Ureter (tissue), 1 donor: ENCODE measurements around the gene CSH2. TPM values are rescaled to one million over a fixed set of nuclear protein-coding genes. Genes with fewer than 3 reads are reported as not detected.
"Not testable (repeated sequence)": the region's sequence is repeated elsewhere in the genome, so short reads cannot be mapped to it uniquely, and the experiment has no call there.

ENCODE experiments used
- DNase-seq: peaks from one replicate; pipeline ENCODE4 v3.0.0-alpha.2; 2020; ENCODE audit warnings: low spot score
- total RNA-seq: library from RNA; stranded (reverse); gene quantifications from one replicate; pipeline ENCODE4 v1.2.4, GENCODE V29; 2023
- donor health status: DM: yes; HTN: yes; CAD: no.

CSH2 gene
- not detected for total RNA-seq

- DNase-seq: not testable (repeated sequence)
Observed at GRCh38 chr17:63873577-63873976, at the start of gene CSH2. Gene CSH2, minus strand, starts transcription at chr17:63873677. Its CDS starts 63 bp downstream, at chr17:63873614.

DNA sequence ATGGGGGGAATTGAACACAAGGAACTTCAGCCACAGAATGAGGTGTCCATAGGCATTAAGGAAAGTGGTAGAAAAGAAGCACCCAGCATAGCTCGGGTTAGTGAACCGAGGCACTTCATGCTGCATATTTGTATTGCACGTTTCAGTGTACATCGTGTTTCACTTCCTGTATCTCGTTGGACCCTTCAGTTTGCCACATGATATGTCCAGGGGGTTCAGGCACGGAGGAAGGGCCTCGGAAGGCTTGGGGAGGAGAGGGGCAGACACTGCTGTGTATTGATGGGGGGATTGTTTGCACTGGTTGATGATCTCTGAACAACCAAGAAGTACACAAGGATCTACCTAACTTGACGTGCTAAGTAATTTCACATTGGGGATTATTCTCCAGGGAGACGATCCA is 48.9 kb upstream of the CSH2 start:
- DNase-seq: not testable (repeated sequence)

DNA sequence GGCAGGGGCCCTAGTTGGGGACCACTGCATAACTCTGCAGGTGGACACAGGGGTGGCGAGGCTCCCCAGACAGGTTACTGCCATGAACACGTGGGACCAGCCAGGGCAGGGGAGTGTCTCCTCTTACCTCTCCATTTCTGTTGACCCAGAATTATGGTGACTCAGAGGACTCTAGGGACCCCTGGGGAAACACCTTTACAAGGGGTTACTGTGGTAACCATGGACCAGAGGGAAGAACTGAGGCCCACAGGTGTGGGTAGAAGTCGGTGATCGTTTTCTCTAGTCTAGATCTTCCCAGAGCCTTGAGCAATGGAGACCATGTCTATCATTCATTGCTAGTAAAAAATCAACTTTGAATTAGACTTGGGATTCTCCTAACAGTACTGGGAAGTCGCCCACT is 47.3 kb upstream of the CSH2 start:
- DNase-seq: not testable (repeated sequence)

GRCh38 chr17:63920050-63920449 is 46.6 kb upstream of the CSH2 start:
- not testable (repeated sequence) for DNase-seq

GRCh38 chr17:63919311-63919723 is 45.8 kb upstream of the CSH2 start:
- peak; percentile 67 for DNase-seq

GRCh38 chr17:63918789-63919305 is 45.4 kb upstream of the CSH2 start, which contains the start of gene GH1:
Gene GH1, minus strand, starts transcription at chr17:63918839. Its CDS starts 63 bp downstream, at chr17:63918776.
- not testable (repeated sequence) for DNase-seq

DNA sequence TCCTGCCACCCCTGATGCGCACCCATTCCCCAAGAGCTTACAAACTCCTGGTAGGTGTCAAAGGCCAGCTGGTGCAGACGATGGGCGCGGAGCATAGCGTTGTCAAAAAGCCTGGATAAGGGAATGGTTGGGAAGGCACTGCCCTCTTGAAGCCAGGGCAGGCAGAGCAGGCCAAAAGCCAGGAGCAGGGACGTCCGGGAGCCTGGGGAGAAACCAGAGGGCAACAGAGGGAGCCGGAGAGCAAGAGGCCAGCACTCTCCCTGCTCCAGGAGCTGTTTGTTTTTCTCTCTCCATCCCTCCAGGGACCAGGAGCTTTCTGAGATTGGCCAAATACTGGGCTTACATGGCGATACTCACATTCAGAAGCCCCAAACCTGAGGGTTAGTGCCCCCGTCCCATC is 44.8 kb upstream of the CSH2 start:
- DNase-seq: no peak

- DNase-seq: no peak
Observed at GRCh38 chr17:63917646-63918045, 44.2 kb upstream of the CSH2 start.

DNA sequence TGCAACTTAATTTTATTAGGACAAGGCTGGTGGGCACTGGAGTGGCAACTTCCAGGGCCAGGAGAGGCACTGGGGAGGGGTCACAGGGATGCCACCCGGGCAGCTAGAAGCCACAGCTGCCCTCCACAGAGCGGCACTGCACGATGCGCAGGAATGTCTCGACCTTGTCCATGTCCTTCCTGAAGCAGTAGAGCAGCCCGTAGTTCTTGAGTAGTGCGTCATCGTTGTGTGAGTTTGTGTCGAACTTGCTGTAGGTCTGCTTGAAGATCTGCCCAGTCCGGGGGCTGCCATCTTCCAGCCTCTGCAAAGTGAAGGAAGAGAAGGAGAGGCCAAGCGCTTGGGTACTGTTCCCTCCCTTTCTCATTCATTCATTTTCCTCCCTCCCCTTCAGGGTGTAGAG is 43.7 kb upstream of the CSH2 start:
- DNase-seq: not testable (repeated sequence)

DNA sequence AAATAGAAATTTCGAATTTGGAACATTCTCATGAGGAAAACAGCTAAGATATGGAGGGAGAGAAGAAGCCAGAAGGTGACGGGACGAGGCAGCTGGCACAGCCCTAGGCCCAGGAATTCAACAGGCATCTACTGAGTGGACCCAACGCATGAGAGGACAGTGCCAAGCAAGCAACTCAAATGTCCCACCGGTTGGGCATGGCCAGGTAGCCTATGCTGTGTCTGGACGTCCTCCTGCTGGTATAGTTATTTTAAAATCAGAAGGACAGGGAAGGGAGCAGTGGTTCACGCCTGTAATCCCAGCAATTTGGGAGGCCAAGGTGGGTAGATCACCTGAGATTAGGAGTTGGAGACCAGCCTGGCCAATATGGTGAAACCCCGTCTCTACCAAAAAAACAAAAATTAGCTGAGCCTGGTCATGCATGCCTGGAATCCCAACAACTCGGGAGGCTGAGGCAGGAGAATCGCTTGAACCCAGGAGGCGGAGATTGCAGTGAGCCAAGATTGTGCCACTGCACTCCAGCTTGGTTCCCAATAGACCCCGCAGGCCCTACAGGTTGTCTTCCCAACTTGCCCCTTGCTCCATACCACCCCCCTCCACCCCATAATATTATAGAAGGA is 43.2 kb upstream of the CSH2 start:
- no peak for DNase-seq

GRCh38 chr17:63915753-63916152 is 42.3 kb upstream of the CSH2 start:
- DNase-seq: not testable (repeated sequence)

- DNase-seq: no peak
Observed at GRCh38 chr17:63914471-63914870, 41.0 kb upstream of the CSH2 start.

DNA sequence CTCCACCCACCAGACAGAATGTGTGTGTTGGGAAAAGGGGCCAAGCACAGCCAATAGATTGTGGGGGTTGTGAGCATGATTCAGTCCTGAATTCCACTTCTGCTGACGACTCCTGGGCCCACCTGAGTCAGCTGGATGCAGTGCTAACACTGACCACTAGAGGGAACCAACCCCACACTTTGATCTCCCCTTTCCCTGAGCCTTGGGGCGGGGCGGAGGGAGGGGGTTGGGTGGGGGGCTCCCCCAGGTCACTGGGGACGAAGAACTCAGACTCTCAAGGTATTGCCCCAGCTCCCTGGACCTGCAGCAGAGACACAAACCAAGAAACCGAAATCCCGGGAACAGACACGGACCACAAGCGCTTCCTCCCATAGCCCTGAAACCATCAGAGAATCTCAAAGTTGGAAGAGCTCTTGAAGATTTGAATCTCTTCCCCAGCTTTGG is 38.2 kb upstream of the CSH2 start:
- no peak for DNase-seq

DNA sequence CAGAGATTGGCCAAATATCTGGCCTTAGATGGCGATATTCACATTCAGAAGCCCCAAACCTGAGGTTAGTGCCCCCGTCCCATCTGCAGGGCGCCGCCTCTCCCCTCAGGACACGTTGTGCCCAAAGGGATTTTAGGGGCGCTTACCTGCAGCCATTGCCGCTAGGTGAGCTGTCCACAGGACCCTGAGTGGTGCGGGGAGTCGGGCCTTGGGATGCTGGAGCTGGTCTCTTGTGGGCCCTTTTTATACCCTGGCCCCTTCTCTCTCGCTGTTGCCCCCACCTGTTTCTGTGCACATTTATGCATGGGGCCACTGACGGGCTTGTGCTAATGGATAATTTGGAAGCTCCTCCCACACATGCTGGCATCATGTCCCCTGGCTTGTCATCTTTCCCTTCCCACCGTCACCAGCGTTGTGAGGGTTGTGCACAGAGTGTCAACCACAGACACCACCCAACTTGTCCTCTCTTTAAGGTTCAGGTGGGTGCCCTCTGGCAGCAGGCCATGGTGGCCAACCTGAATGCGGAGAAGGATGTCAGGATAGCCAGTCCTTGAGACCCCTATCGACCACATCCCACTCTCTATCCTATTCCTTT is 37.7 kb upstream of the CSH2 start, which contains the start of gene CSHL1:
Gene CSHL1, minus strand, starts transcription at position 218 of the 595 bp plus-strand sequence. Its CDS starts 62 bp downstream, at position 156.
- no peak for DNase-seq

DNA sequence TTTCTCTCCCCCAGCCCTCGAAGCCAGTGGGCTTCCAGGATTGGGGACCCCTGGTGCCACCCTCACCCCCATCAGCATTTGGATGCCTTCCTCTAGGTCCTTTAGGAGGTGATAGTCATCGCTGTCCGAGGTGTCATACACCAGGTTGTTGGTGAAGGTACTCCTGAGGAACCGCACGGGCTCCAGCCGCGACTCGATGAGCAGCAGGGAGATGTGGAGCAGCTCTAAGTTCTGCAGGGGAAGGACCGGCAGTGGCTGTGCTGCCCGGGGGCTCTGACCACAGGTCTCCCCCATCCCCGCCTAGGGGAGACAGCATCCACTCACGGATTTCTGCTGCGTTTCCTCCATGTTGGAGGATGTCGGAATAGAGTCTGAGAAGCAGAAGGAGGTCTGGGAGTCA is 36.6 kb upstream of the CSH2 start:
- DNase-seq: no peak

DNA sequence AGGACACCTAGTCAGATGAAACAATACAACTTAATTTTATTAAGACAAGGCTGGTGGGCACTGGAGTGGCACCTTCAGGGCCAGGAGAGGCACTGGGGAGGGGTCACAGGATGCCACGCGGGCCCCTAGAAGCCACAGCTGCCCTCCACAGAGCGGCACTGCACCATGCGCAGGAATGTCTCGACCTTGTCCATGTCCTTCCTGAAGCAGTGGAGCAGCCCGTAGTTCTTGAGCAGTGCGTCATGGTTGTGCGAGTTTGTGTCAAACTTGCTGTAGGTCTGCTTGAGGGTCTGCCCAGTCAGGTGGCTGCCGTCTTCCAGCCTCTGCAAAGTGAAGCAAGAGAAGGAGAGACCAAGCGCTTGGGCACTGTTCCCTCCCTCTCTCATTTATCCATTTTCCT is 36.1 kb upstream of the CSH2 start:
- DNase-seq: not testable (repeated sequence)

- DNase-seq: not testable (repeated sequence)
Observed at GRCh38 chr17:63907161-63907778, 33.8 kb upstream of the CSH2 start.

DNA sequence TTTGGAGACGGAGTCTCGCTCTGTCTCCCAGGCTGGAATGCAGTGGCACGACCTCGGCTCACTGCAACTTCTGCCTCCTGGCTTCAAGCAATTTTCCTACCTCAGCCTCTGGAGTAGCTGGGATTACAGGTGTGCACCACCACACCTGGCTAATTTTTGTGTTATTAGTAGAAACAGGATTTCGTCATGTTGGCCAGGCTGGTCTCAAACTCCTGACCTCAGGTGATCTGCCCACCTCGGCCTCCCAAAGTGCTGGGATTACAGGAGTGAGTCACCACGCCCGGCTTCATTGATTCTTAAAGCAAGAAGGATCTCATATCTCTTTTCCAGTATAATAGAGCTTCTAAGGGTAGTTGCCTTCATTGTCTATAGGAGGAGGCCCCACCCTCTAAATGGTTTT is 31.3 kb upstream of the CSH2 start:
- not testable (repeated sequence) for DNase-seq

DNA sequence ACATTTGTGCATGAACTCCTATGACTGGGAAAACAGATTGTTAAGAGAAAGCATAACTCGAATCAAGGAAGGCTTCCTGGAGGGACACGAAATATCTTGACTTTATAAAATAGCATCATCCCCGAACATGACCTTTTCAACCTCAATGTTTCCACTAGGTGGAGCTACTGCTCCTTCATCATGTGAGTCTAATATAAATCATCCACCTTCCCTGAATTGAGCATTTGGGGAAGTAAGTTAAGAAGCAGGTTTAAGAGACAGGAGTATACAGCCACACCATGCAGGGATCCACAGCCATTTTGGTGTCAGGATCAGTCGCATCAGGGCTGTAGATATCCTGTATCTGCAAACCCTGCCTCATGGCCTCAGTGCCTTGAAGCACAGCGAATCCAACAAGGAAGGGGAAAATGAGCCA is 30.3 kb upstream of the CSH2 start:
- DNase-seq: not testable (repeated sequence)

DNA sequence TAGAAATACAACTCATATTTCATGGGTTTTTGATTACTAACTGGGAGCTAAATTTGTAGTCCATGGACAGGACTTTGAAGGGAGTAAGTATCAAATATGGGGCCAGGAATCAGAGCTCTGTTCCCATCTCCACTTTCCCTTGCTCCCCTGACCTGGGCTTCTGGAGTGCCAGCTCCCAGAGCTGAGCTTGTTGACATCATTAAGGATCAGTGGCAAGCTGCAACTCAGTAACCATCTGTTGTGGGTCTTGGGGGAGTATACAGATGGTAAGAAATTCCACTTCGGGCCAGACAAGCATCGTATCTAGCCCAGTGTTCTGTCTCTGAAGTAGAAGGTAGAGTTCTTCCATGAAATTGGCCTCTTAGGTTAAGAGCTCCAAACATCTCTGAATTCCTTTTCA is 28.5 kb upstream of the CSH2 start:
- not testable (repeated sequence) for DNase-seq

DNA sequence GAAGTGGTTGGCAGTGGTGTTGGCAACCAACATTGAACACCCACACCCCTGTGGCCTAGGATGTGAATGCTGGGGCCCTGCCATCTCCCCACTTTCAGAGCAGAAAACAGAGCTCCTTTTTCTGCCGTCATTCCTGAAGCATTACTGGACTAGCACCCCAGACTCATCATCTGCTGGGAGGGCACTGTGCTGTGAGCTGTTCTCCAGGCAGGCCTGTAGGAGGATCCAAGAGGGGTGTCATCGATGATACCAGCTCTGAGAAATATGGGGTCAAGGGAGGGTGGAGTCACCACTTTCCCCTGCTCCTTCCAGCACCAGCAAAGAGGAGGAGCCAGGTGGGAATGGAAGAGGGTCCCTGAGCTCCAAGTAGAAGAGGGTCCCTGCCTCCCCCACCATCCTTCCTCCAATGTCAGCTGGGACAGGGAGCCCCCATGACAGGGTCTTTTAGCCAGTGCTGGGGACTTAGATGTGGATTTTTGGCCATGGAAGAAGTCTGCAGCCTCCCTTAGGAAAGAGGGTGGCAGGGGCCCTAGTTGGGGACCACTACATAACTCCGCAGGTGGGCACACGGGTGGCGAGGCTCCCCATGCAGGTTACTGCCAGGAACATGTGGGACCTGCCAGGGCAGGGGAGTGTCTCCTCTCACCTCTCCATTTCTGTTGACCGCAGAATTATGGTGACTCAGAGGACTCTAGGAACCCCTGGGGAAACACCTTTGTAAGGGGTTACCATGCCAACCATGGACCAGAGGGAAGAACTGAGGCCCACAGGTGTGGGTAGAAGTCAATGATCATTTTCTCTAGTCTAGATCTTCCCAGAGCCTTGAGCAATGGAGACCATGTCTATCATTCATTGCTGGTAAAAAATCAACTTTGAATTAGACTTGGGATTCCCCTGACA is 25.7 kb upstream of the CSH2 start:
- not testable (repeated sequence) for DNase-seq
